Right cardiac atrium (tissue), 5 donors: ENCODE results near the gene ISY1. TPM values are rescaled to one million over a fixed set of nuclear protein-coding genes. Genes with fewer than 3 reads are reported as not detected.

ENCODE experiments used
- ATAC-seq, 2 donors: fragments of 200-7000 bp; cut with Tn5 transposase; one replicate each; pipeline versions ENCODE4 v1.8.0 to v1.9.1; 2020; ENCODE audit warnings: moderate library complexity in 2 of 2, mild to moderate bottlenecking in 1 of 2
- DNase-seq, 3 donors: peaks; one replicate each; pipeline ENCODE4 v3.0.0-alpha.2; 2020
- H3K27ac ChIP-seq: one replicate; pipeline ENCODE4 v1.5.1; 2013; ENCODE audit warnings: mild to moderate bottlenecking, low read length, control low read depth, moderate library complexity
- H3K27me3 ChIP-seq: one replicate; pipeline ENCODE4 v1.6.1; 2013; ENCODE audit not compliant: control insufficient read depth, insufficient read depth
- H3K4me1 ChIP-seq: one replicate; pipeline ENCODE4 v1.6.1; 2013; ENCODE audit warnings: low read length; ENCODE audit not compliant: control insufficient read depth, insufficient read depth
- H3K4me3 ChIP-seq: one replicate; pipeline ENCODE4 v1.5.1; 2013; ENCODE audit warnings: low read length, control low read depth
- H3K9me3 ChIP-seq: one replicate; pipeline ENCODE4 v1.6.1; 2013; ENCODE audit warnings: low read length; ENCODE audit not compliant: control insufficient read depth
- WGBS: extraction: QIAGEN DNeasy Blood & Tissue Kit; methylation state at CpG from one replicate; pipeline ENCODE4 v1.1.7; 2013; 5-methylcytosine and 5-hydroxymethylcytosine counted together
- intact Hi-C, 4 donors: fragments of 100-400 bp; cut with DNase I; formaldehyde crosslinking; loops; one replicate each; pipeline versions ENCODE4 v1.11.0 to v1.14.0; 2022 to 2023
- polyA plus RNA-seq: library from polyadenylated mRNA; stranded (reverse); fragments of 200-250 nt; gene quantifications from one replicate; pipeline ENCODE4 v1.2.3, GENCODE V29; 2013
- total RNA-seq, 4 donors: library from RNA; stranded (reverse); fragmentation: NEBNext Ultra II Directional; extraction: Animal tissue kit (Norgen Biotek cat#: 25700); gene quantifications; one replicate each; pipeline ENCODE4 v1.2.1, GENCODE V29; 2021
- donor health status: healthy with polysubstance abuse.
- donor health status: DM: no; HTN: yes; CAD: no.
- donor health status: DM: no; HTN: no; CAD: no.
- donor health status: DM: no; HTN: yes; CAD: no; lungs with severe emphysema.
- donor health status: DM: yes; HTN: yes; CAD: no.

ISY1 gene
- total and polyA plus RNA-seq, 5 donors = 17.4 to 30.6 (median 24.5) TPM

DNA sequence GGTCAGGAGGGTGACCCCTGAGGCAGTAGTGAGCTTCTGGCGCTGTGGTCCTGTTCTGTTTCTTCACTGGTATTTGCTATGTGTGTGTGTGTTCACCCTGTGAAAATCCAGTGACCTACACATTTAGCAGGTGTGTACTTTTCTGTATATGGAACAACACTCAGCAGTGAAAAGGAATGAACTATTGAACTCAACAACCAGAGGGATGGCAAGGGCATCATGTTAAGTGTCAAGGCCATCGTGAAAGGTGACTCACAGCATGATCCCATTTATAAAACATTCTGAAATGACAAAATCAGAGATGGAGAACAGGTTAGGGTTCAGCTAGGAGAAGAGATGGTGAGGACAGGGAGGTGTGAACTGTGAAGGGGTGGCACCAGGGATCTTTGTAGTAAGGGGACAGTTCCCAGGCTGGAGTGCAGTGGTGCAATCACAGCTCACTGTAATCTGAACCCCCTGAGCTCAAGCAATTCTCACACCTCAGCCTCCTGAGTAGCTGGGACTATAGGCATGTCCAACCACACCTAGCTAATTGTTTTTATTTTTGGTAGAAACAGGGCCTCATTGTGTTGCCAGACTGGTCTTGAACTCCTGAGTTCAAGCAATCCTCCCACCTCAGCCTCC lies 29.3 kb downstream of the ISY1 start:
- H3K9me3 ChIP-seq = no peaks in the 10 kb centered on the region
- no peak overlapping the region for H3K4me3 ChIP-seq
- intact Hi-C loops = no loop called here
- no peaks in the 10 kb centered on the region for H3K27me3 ChIP-seq
- ATAC-seq (peak; percentile 22 to 48), DNase-seq (no peak)
- H3K27ac ChIP-seq = peak overlapping the region; percentile 33
- 77% methylated on average over 2 of the region's 2 CpGs for WGBS
- no peaks in the 10 kb centered on the region for H3K4me1 ChIP-seq

DNA sequence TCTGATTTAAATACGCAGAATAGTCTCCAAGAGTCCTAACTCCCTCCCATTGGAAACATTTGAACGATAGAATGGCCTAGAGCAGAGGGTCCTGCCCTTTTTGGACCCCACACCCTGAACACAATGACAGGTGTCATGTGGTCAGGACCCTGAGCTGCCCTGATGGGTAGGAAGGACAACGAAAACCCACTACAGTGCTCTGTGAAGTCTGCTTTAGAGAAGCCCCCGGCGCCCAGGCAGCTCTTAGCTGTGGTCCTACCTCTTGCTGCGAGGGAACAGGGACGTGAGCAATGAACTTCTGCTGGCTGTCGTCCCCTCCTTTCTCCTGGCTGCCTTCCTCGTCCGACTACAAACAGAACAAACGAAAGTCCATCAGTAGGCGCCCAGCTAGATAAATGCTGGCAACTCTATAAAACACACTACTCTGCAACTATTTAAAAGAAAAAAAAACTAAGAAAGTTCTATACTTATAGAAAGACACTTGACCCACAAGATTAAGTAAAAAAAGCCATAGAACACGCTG lies 30.5 kb downstream of the ISY1 start:
- H3K4me3 ChIP-seq = no peak overlapping the region
- H3K27ac ChIP-seq = no peak overlapping the region
- WGBS = 74% methylated on average over 13 of the region's 13 CpGs
- intact Hi-C loops = no loop called here
- DNase-seq (no peak), ATAC-seq (no peak)
- H3K4me1 ChIP-seq = no peaks in the 10 kb centered on the region
- no peaks in the 10 kb centered on the region for H3K27me3 ChIP-seq
- no peaks in the 10 kb centered on the region for H3K9me3 ChIP-seq

DNA sequence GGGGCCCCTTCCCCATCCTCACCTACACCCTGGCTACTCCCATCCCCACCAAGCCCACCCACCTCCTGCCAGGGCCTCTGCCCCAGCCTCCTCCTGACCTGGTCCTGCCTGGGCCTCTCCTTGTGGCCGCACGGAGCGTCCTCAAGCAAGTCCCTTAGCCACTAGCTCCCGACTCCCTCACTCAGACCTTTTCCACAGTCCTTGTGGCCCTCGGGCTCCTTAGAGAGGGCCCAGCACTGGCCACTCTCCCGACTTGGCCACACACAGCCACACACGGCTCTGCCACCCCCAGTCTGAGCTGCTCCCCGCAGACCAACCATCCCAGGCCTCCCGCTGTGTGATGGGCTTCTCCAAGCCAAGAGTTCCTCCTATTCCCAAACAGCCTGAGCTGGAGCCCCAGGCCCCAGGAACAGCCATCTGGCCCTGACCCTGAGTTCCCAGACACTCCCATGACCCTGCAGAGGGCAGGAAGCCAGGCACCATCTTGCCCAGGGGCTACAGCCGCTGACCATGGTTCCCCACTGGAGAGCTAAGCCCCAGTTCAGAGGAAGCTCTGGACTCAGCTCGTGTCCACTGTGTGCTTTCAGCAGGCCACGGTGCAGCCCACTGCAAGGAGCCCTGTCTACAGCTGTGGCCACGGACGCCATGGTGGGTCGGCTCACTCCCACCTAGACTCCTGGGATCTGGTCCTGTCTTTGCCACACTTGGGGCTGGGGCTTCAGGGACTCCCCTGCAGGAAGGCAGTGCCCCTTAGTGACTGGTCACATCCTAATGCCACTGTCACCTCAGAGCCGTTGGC lies 32.3 kb downstream of the ISY1 start:
- intact Hi-C loops = no loop called here
- 92% methylated on average over 16 of the region's 16 CpGs for WGBS
- DNase-seq (no peak), ATAC-seq (peak in 1 of 2 donors; percentile 13)
- no peak overlapping the region for H3K27ac ChIP-seq
- H3K9me3 ChIP-seq = no peaks in the 10 kb centered on the region
- H3K4me1 ChIP-seq = no peaks in the 10 kb centered on the region
- no peak overlapping the region for H3K4me3 ChIP-seq
- no peaks in the 10 kb centered on the region for H3K27me3 ChIP-seq

DNA sequence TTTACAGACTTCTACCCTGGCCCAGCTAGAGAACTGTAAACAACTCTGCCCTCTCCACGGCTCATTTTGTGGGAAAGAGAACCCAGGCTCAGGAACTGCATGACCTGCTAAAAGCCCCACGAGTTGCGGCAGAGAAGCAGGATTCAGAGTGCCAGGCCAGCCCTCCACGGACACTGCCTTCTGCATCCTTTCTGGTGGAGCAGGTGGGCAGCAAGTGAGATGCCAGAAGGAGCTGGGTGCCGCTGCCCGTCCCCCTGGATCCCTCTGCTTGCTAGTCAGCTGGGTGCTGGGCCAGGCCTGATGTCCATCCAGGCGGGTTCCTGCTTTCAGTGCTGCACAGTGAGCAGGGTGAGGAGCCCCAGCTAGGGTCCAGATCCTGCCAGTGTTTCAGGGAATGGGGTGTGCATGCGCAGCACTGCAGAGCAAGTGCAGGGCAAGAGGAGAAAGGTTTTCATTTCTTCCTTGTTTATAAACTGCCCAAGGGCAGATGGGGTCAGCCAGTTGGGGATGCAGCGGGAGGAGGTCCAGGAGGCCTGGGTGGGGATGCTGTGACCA lies 34.1 kb downstream of the ISY1 start:
- Histone ChIP-seq H3K27ac (no peak overlapping the region), H3K27me3 (no peaks in the 10 kb centered on the region), H3K9me3 (no peaks in the 10 kb centered on the region), H3K4me1 (no peaks in the 10 kb centered on the region), H3K4me3 (no peak overlapping the region)
- WGBS = 85% methylated on average over 9 of the region's 9 CpGs
- no peak for ATAC-seq
- intact Hi-C loops = no loop called here
- DNase-seq = no peak

DNA sequence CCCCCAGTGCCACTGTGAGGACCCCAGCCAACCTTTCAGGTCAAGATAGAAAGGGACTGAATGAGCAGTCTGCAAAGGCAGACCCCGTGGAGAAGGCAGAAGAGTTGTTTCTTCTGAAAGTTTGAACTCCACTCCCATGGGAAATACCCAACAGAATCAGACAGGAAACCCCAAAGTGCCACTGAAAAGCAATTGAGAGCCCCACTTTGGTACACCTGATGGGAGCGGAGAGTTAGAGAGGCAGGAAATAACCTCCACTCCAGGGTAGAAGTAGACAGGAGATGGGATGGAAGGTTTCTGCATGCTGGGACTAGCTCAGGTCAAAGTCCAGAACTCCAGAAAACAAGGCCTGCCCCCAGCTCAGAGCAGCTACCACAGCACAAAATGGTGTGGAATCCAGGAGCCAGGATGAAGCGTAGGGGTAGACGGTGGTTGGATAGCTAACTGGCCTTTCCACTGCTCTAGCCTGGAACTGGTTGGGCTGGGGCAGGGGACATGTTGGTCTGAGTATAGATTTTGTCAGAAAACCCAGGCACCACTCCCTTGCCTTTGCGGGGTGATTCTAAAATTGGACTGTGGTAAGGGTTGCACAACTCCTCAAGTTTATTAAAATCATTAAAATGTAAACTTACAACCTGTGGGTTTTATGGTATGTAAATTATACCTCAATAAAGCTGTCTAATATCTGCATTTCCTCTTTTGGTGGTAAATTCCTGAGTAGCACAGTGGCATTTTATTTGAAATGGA lies 37.4 kb downstream of the ISY1 start:
- H3K9me3 ChIP-seq = no peaks in the 10 kb centered on the region
- no peaks in the 10 kb centered on the region for H3K27me3 ChIP-seq
- WGBS = 69% methylated on average over 5 of the region's 5 CpGs
- intact Hi-C loops = no loop called here
- H3K4me3 ChIP-seq = no peak overlapping the region
- peaks cover 10% of the 10 kb centered on the region for H3K4me1 ChIP-seq
- ATAC-seq = no peak
- DNase-seq = no peak
- H3K27ac ChIP-seq = no peak overlapping the region

DNA sequence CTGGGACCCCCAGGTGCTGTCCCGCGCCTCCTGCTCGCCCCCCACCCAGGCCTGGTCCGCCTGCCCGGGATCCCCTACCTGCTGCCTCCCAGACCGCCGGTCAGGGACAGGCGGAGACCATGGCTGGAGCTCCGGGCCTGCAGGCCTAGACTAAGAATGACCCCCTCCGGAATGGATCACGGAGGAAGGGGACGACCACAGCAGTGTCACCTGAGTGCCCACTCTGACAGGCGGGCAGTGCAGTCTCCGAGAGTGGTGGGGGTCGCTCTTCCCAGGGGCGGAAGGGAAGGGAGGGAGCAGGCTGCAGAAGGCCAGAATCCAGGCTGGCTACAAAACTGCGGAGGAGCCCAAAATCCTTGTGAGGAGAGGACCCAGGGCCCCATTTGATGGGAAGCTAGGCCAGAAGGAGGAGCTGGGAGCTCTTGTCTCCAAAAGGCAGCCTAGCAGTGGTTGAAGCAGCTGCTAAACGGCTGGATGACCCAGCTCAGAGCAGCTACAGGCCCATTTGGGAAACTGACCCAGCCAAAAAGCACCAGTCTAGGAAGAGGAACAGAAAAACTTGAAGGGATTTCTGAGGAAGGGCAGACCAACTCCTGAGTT lies 38.4 kb downstream of the ISY1 start:
- Histone ChIP-seq H3K27ac (peak overlapping the region; percentile 59), H3K27me3 (no peaks in the 10 kb centered on the region), H3K4me3 (peak overlapping the region; percentile 74), H3K9me3 (no peaks in the 10 kb centered on the region), H3K4me1 (peaks cover 10% of the 10 kb centered on the region)
- DNase-seq (peak in 1 of 3 donors; percentile 22), ATAC-seq (peak; percentile 2 to 14)
- WGBS = 34% methylated on average over 18 of the region's 18 CpGs
- intact Hi-C loops = no loop called here

DNA sequence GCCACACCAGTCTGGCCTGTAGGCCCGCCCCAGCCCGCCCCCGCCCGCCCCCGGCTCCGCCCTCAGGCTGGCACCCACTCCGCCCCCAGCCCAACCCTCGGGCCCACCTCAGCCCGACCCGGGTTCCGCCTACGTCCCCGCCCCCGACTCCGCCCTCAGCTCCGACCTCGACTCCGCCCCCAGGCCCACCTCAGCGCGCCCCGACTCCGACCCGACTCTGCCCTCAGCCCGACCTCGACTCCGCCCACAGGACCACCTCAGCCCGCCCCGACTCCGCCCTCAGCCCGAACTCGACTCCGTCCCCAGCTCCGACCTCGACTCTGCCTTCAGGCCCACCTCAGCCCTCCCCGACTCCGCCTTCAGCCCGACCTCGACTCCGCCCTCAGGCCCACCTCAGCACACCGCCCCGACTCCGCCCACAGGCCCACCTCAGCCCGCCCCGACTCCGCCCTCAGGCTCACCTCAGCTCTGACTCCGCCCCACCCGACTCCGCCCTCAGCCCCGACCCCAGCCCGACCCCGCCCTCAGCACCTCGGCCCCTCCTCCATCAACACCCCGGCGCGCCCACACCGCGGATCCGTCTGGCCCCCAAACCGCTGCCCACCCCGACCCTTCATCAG lies 39.0 kb downstream of the ISY1 start, which contains the start of gene RAB43:
TSS of gene RAB43 (minus strand) at position 13 of the 620 bp plus-strand sequence. CDS start 315 bp downstream, outside the sequence.
- Histone ChIP-seq H3K4me1 (peaks cover 10% of the 10 kb centered on the region), H3K4me3 (peak within 1 kb of the TSS; percentile 74), H3K27me3 (no peaks in the 10 kb centered on the region), H3K9me3 (no peaks in the 10 kb centered on the region), H3K27ac (peak within 1 kb of the TSS; percentile 74)
- WGBS = 3% methylated on average over 60 of the region's 60 CpGs
- DNase-seq = peak; percentile 89 to 97 (median 96)
- peak; percentile 88 to 91 for ATAC-seq
- intact Hi-C loops = no loop called here

DNA sequence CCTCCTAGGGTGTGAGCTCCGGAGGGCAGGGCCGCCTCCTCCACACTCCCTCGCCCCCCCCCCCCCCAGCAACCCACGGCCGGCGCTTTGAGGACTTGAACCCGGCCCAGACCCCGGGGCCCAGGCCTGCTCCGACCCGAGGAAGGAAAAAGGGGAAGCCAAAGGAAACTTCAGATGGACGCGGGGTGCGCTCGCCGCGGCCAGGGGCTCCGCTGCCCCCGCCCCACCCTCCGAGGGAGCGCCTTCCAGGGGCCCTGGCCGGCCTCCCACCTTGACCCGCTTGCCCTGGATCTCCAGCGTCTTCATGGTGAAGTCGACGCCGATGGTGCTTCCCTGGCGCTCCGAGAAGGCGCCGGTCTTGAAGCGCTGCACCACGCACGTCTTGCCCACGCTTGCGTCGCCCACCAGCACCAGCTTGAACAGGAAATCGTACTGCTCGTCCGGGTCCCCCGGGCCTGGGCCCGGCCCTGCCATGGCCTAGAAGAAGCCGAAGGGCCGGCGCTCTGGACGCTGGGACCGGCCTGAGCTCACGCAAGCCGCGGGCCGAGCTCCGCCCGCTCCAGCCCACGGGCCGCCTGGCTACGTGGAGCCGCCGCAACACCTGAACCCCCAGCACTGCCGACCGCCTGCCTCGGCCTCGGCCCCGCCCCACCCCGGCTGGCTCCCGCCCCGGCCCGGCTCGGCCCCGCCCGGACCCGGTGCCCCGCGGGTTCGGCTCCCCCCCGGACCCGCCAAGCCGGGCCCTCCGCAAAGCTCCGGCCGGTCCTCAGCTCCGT lies 39.7 kb downstream of the ISY1 start:
- Histone ChIP-seq H3K9me3 (no peaks in the 10 kb centered on the region), H3K4me3 (peak overlapping the region; percentile 74), H3K27me3 (no peaks in the 10 kb centered on the region), H3K27ac (peak overlapping the region; percentile 74), H3K4me1 (peaks cover 10% of the 10 kb centered on the region)
- intact Hi-C loops = no loop called here
- DNase-seq (peak in 2 of 3 donors; percentile 73 to 76), ATAC-seq (peak; percentile 1 to 23)
- under 1% methylated on average over 80 of the region's 80 CpGs for WGBS

DNA sequence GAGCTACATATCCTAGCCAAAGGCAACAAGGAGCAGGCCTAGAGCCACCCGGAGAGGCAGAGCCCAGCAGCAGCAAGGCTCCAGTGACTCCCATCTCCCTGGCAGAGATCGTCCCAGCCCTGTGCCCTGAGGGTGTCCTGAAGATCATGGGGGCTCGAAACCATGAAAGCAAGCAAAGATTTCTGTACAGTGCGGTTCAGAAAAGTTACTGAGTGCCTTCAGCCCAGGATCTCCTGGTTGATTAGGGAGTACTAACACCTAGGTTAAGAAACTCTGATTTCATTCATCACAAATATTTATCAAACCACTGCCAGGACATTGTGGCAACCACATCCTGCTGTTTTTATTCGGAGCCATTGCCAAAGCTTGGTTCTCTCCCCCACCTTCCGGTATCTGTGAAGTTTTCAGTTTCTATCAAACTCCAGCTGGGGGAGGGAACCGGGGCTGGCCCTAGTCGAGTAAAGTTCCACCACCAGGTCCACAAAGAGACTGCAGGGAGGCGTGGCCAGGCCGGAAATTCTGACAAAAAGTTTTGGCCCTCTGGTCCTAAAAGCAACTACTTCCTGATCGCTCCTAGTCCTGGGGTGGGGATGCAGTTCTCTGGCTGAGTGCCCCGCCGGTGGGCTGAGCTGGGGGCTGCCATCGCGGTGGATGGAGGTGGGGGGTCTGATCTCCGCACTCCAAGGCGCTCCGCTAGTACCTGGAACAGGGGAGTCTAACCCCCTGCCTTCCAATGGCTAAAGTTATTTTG lies 40.4 kb downstream of the ISY1 start:
- Histone ChIP-seq H3K27me3 (no peaks in the 10 kb centered on the region), H3K9me3 (no peaks in the 10 kb centered on the region), H3K27ac (peak overlapping the region; percentile 74), H3K4me3 (peak overlapping the region; percentile 74), H3K4me1 (peaks cover 10% of the 10 kb centered on the region)
- intact Hi-C loops = no loop called here
- peak; percentile 66 to 76 for ATAC-seq
- WGBS = 2% methylated on average over 18 of the region's 18 CpGs
- DNase-seq = peak; percentile 89 to 94 (median 94)
